K562 (cell line): ENCODE data around the gene LMTK2. TPM values are rescaled to one million over a fixed set of nuclear protein-coding genes. Genes with fewer than 3 reads are reported as not detected.
A peak's percentile ranks its signal among the peaks of the same experiment; 100 is the strongest.

Source experiments
- BCOR ChIP-seq: fragments of 450-650 bp; IDR thresholded peaks from 2 replicates; pipeline ENCODE4 v1.6.1; 2016
- BRD4 ChIP-seq: fragments of 200-600 bp; sonication (generic); IDR thresholded peaks from 2 replicates; pipeline ENCODE4 v1.6.1; 2017; ENCODE audit warnings: inconsistent platforms
- NCOA1 ChIP-seq: fragments of 450-650 bp; IDR thresholded peaks from 2 replicates; pipeline ENCODE4 v1.6.1; 2016; ENCODE audit warnings: low read depth
- PCBP2 ChIP-seq: fragments of 200-400 bp; formaldehyde crosslinking; IDR thresholded peaks from 2 replicates; pipeline ENCODE4 v1.6.1; 2018; ENCODE audit warnings: low read length, low read depth, mild to moderate bottlenecking, moderate library complexity; ENCODE audit not compliant: poor library complexity, severe bottlenecking
- ZC3H4 ChIP-seq: sonication (generic); formaldehyde crosslinking; IDR thresholded peaks from 2 replicates; pipeline ENCODE4 v1.9.0; 2021; ENCODE audit warnings: missing genetic modification reagents, borderline replicate concordance
- polyA plus RNA-seq, 8 experiments: library from polyadenylated mRNA; depleted of rRNA in 4 of 8; stranded (reverse) in 5 of 8; unstranded in 3 of 8; fragments of >200 nt; fragmentation: Nextera tagmentation in 2 of 8; fragmentation: Illumina TruSeq in 1 of 8; extraction: Ambion mirVana in 2 of 8; extraction: Trizol in 1 of 8; gene quantifications; 2 replicates each; pipeline versions ENCODE4 v1.2.1 to v1.2.3, GENCODE V29; 2011 to 2014; ENCODE audit warnings: inconsistent platforms in 1 of 8, missing spikeins in 1 of 8
- total RNA-seq, 7 experiments: library from RNA; depleted of rRNA in 6 of 7; stranded (reverse); fragments of >200 nt in 6 of 7; fragmentation: Illumina TruSeq in 2 of 7; extraction: Trizol in 2 of 7; gene quantifications; 2 replicates each; pipeline versions ENCODE4 v1.2.1 to v1.2.3, GENCODE V29; 2011 to 2021; ENCODE audit warnings: low replicate concordance in 1 of 7
- TF ChIP-seq, protein P1 (sequence below), 2 experiments: fragments of 450-650 bp in 1 of 2; sonication (generic) in 1 of 2; formaldehyde crosslinking in 1 of 2; IDR thresholded peaks; 2 replicates each; pipeline versions ENCODE4 v1.7.1 to v1.9.0; 2016 to 2022; ENCODE audit warnings: inconsistent platforms in 1 of 2, mild to moderate bottlenecking in 1 of 2, missing genetic modification reagents in 1 of 2
- TF ChIP-seq, protein P2 (sequence below): fragments of 150-350 bp; IDR thresholded peaks from 2 replicates; pipeline ENCODE4 v1.6.1; 2014; ENCODE audit warnings: low read depth, mild to moderate bottlenecking, low read length, borderline replicate concordance
- TF ChIP-seq, protein P3 (sequence below): fragments of 250-450 bp; sonication (Bioruptor Pico); IDR thresholded peaks from 2 replicates; pipeline ENCODE4 v1.4.0; 2020; ENCODE audit warnings: mild to moderate bottlenecking, moderate library complexity, borderline replicate concordance
- TF ChIP-seq, protein P4 (sequence below): fragments of 250-450 bp; sonication (Bioruptor Pico); IDR thresholded peaks from 2 replicates; pipeline ENCODE4 v1.5.0; 2021; ENCODE audit warnings: mild to moderate bottlenecking, borderline replicate concordance

LMTK2 gene
- total and polyA plus RNA-seq, 9 of the 15 experiments (the other 6 are each of a cell fraction or from before 2014, with no cell fraction given): 0.78 to 16.4 (median 6.3) TPM

DNA sequence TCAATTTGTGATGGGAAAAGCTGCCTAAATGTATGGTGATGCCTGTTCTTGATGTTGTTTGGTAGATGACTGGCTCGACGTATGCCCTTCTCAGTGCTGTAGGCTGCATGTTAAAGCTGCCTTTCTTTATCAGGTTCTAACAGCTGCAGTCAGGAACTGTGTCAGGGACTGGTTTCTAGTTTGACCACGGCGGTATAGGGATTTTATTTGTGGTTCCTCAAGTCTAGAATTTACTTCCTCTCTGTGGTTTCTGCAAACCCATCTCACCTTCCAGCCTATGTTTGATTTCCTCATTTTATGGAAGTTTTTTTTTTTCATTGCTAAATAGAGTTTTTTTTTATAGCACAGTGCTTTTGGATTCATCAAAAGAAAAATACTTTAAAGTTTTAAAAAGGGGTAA is 26.5 kb downstream of the LMTK2 start (continued):
- TF ChIP-seq, protein P1, sequence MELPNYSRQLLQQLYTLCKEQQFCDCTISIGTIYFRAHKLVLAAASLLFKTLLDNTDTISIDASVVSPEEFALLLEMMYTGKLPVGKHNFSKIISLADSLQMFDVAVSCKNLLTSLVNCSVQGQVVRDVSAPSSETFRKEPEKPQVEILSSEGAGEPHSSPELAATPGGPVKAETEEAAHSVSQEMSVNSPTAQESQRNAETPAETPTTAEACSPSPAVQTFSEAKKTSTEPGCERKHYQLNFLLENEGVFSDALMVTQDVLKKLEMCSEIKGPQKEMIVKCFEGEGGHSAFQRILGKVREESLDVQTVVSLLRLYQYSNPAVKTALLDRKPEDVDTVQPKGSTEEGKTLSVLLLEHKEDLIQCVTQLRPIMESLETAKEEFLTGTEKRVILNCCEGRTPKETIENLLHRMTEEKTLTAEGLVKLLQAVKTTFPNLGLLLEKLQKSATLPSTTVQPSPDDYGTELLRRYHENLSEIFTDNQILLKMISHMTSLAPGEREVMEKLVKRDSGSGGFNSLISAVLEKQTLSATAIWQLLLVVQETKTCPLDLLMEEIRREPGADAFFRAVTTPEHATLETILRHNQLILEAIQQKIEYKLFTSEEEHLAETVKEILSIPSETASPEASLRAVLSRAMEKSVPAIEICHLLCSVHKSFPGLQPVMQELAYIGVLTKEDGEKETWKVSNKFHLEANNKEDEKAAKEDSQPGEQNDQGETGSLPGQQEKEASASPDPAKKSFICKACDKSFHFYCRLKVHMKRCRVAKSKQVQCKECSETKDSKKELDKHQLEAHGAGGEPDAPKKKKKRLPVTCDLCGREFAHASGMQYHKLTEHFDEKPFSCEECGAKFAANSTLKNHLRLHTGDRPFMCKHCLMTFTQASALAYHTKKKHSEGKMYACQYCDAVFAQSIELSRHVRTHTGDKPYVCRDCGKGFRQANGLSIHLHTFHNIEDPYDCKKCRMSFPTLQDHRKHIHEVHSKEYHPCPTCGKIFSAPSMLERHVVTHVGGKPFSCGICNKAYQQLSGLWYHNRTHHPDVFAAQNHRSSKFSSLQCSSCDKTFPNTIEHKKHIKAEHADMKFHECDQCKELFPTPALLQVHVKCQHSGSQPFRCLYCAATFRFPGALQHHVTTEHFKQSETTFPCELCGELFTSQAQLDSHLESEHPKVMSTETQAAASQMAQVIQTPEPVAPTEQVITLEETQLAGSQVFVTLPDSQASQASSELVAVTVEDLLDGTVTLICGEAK (IDR thresholded peaks at IDR 0.05): no peak; the same call in 1 of the 2 replicates
- TF ChIP-seq, protein P1 (CRISPR knock-in tag; IDR thresholded peaks at IDR 0.05): no peak
- TF ChIP-seq NCOA1: peak; percentile 45; the same call in 1 of the 2 replicates
- no peak for TF ChIP-seq PCBP2
- no peak for TF ChIP-seq ZC3H4 (CRISPR knock-in tag)
- TF ChIP-seq BRD4: no peak
- TF ChIP-seq BCOR: peak; percentile 38; the same call in 1 of the 2 replicates
- TF ChIP-seq, protein P2, sequence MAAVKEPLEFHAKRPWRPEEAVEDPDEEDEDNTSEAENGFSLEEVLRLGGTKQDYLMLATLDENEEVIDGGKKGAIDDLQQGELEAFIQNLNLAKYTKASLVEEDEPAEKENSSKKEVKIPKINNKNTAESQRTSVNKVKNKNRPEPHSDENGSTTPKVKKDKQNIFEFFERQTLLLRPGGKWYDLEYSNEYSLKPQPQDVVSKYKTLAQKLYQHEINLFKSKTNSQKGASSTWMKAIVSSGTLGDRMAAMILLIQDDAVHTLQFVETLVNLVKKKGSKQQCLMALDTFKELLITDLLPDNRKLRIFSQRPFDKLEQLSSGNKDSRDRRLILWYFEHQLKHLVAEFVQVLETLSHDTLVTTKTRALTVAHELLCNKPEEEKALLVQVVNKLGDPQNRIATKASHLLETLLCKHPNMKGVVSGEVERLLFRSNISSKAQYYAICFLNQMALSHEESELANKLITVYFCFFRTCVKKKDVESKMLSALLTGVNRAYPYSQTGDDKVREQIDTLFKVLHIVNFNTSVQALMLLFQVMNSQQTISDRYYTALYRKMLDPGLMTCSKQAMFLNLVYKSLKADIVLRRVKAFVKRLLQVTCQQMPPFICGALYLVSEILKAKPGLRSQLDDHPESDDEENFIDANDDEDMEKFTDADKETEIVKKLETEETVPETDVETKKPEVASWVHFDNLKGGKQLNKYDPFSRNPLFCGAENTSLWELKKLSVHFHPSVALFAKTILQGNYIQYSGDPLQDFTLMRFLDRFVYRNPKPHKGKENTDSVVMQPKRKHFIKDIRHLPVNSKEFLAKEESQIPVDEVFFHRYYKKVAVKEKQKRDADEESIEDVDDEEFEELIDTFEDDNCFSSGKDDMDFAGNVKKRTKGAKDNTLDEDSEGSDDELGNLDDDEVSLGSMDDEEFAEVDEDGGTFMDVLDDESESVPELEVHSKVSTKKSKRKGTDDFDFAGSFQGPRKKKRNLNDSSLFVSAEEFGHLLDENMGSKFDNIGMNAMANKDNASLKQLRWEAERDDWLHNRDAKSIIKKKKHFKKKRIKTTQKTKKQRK: no peak
- TF ChIP-seq, protein P3, sequence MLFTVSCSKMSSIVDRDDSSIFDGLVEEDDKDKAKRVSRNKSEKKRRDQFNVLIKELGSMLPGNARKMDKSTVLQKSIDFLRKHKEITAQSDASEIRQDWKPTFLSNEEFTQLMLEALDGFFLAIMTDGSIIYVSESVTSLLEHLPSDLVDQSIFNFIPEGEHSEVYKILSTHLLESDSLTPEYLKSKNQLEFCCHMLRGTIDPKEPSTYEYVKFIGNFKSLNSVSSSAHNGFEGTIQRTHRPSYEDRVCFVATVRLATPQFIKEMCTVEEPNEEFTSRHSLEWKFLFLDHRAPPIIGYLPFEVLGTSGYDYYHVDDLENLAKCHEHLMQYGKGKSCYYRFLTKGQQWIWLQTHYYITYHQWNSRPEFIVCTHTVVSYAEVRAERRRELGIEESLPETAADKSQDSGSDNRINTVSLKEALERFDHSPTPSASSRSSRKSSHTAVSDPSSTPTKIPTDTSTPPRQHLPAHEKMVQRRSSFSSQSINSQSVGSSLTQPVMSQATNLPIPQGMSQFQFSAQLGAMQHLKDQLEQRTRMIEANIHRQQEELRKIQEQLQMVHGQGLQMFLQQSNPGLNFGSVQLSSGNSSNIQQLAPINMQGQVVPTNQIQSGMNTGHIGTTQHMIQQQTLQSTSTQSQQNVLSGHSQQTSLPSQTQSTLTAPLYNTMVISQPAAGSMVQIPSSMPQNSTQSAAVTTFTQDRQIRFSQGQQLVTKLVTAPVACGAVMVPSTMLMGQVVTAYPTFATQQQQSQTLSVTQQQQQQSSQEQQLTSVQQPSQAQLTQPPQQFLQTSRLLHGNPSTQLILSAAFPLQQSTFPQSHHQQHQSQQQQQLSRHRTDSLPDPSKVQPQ (CRISPR knock-in tag): no peak
- TF ChIP-seq, protein P4, sequence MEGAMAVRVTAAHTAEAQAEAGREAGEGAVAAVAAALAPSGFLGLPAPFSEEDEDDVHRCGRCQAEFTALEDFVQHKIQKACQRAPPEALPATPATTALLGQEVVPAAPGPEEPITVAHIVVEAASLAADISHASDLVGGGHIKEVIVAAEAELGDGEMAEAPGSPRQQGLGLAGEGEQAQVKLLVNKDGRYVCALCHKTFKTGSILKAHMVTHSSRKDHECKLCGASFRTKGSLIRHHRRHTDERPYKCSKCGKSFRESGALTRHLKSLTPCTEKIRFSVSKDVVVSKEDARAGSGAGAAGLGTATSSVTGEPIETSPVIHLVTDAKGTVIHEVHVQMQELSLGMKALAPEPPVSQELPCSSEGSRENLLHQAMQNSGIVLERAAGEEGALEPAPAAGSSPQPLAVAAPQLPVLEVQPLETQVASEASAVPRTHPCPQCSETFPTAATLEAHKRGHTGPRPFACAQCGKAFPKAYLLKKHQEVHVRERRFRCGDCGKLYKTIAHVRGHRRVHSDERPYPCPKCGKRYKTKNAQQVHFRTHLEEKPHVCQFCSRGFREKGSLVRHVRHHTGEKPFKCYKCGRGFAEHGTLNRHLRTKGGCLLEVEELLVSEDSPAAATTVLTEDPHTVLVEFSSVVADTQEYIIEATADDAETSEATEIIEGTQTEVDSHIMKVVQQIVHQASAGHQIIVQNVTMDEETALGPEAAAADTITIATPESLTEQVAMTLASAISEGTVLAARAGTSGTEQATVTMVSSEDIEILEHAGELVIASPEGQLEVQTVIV (CRISPR knock-in tag): no peak
